Kidney (tissue), 14 donors: ENCODE results near the gene SLC27A1. TPM values are rescaled to one million over a fixed set of nuclear protein-coding genes. Genes with fewer than 3 reads are reported as not detected.

ENCODE experiments used
- DNase-seq, 5 donors: peaks; one replicate each; pipeline ENCODE4 v3.0.0-alpha.2; 2013 to 2020
- FAIRE-seq: peaks from 2 replicates; lab custom pipeline; 2012; peaks lifted over from hg19 to GRCh38; lab: Jason Lieb, UNC
- H3K27ac ChIP-seq, 2 donors: one replicate each; pipeline ENCODE4 v1.7.0; 2013; ENCODE audit warnings: low read depth in 2 of 2, low read length in 2 of 2, inconsistent platforms in 1 of 2
- H3K27me3 ChIP-seq: one replicate; pipeline ENCODE4 v1.7.1; 2013; ENCODE audit warnings: low read length, inconsistent platforms; ENCODE audit not compliant: control insufficient read depth, insufficient read depth
- H3K36me3 ChIP-seq, 3 donors: one replicate each; pipeline versions ENCODE4 v1.7.0 to v1.7.1; 2013; ENCODE audit warnings: low read length in 3 of 3, control low read depth in 1 of 3, inconsistent platforms in 1 of 3; ENCODE audit not compliant: insufficient read depth in 3 of 3, control insufficient read depth in 2 of 3
- H3K4me1 ChIP-seq, 3 donors: one replicate each; pipeline versions ENCODE4 v1.7.0 to v1.7.1; 2013; ENCODE audit warnings: low read length in 3 of 3, inconsistent platforms in 1 of 3, low read depth in 1 of 3; ENCODE audit not compliant: control insufficient read depth in 2 of 3, insufficient read depth in 2 of 3
- H3K4me3 ChIP-seq, 3 donors: one replicate each; pipeline versions ENCODE4 v1.7.0 to v1.8.1; 2013; ENCODE audit warnings: low read length in 3 of 3, control low read depth in 1 of 3, inconsistent platforms in 1 of 3
- H3K9ac ChIP-seq, 3 donors: one replicate each; pipeline versions ENCODE4 v1.7.0 to v1.7.1; 2013; ENCODE audit warnings: low read length in 3 of 3, control low read depth in 1 of 3, inconsistent platforms in 1 of 3
- H3K9me3 ChIP-seq, 3 donors: one replicate each; pipeline versions ENCODE4 v1.7.0 to v1.7.1; 2013; ENCODE audit warnings: low read length in 3 of 3, control low read depth in 1 of 3, inconsistent platforms in 1 of 3; ENCODE audit not compliant: control insufficient read depth in 2 of 3, insufficient read depth in 1 of 3
- intact Hi-C: fragments of 100-400 bp; cut with DNase I; formaldehyde crosslinking; loops from one replicate; pipeline ENCODE4 v1.11.1; 2022
- polyA plus RNA-seq: library from polyadenylated mRNA; stranded (reverse); fragments of 350-450 nt; fragmentation: Illumina TruSeq; extraction: RNeasy Lipid Tissue Mini Kit (QIAGEN cat#74804); gene quantifications from one replicate; pipeline ENCODE4 v1.2.3, GENCODE V29; 2014; ENCODE audit warnings: low read depth, low replicate concordance; ENCODE audit not compliant: insufficient read depth
- total RNA-seq: library from RNA; stranded (reverse); fragmentation: NEBNext Ultra II Directional; extraction: Animal tissue kit (Norgen Biotek cat#: 25700); gene quantifications from one replicate; pipeline ENCODE4 v1.2.1, GENCODE V29; 2021
- TF ChIP-seq, protein P1 (sequence below): IDR thresholded peaks from 3 replicates; pipeline ENCODE4 v1.5.1; 2012; ENCODE audit warnings: mild to moderate bottlenecking, moderate library complexity, borderline replicate concordance; ENCODE audit not compliant: insufficient read depth; ENCODE audit errors: extremely low read depth
- donor health status: control.
- donor health status: control.
- donor health status: control.
- donor health status: control.
- donor health status: control.
- donor health status: DM: yes; HTN: yes; CAD: no.
- donor health status: Normal renal cell carcinoma (clear cell type).

The SLC27A1 gene
- total and polyA plus RNA-seq, 2 donors from 2014 or later = 16.9 to 21.9 TPM

DNA sequence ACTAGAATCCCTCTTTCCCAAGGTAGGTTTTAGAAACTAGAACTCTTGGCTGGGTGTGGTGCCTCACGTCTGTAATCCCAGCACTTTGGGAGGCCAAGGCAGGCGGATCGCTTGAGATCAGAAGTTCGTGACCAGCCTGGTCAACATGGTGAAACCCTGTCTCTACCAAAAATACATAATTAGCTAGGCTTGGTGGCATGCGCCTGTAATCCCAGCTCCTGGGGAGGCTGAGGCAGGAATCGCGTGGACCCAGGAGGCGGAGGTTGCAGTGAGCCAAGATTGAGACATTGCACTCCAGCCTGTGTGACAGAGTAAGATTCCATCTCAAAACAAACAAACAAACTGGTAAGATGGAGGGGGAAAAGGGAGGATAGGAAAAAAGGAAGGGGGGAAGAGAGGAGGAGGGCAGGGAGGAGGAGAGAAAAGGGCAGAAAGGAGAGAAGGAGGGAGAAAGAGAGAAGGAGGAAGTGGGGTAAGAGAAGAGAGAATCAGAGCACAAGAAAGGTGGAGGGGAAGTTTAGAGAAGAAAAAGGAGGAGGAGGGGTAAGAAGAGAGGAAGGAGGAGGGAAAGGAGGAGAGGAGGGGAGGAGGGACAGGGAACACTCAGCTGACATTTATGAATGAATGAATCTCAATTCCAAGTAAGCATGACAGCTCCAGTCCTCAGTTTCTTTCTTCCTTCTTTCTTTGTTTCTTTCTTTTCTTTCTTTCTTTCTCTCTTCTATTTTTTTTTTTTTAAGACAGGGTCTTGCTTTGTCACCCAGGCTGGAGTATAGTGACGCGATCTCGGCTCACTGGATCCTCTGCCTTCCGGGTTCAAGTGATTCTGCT is 2.6 kb upstream of the SLC27A1 start:
- FAIRE-seq (no peak), DNase-seq (no peak)
- H3K27ac ChIP-seq = no peak overlapping the region
- TF ChIP-seq, protein P1, sequence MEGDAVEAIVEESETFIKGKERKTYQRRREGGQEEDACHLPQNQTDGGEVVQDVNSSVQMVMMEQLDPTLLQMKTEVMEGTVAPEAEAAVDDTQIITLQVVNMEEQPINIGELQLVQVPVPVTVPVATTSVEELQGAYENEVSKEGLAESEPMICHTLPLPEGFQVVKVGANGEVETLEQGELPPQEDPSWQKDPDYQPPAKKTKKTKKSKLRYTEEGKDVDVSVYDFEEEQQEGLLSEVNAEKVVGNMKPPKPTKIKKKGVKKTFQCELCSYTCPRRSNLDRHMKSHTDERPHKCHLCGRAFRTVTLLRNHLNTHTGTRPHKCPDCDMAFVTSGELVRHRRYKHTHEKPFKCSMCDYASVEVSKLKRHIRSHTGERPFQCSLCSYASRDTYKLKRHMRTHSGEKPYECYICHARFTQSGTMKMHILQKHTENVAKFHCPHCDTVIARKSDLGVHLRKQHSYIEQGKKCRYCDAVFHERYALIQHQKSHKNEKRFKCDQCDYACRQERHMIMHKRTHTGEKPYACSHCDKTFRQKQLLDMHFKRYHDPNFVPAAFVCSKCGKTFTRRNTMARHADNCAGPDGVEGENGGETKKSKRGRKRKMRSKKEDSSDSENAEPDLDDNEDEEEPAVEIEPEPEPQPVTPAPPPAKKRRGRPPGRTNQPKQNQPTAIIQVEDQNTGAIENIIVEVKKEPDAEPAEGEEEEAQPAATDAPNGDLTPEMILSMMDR = no peak
- H3K4me3 ChIP-seq = no peak overlapping the region
- intact Hi-C loops = loop anchor here (10.0 kb wide), 1 partner anchor 133 kb away; the partner anchor contains the start of genes ANO8 and GTPBP3
- H3K4me1 ChIP-seq = peaks cover 0 to 22% (median 4%) of the 10 kb centered on the region in 3 donors
- H3K9me3 ChIP-seq = no peaks in the 10 kb centered on the region
- H3K36me3 ChIP-seq = no peaks in the 10 kb centered on the region
- H3K9ac ChIP-seq = no peak overlapping the region
- H3K27me3 ChIP-seq = no peaks in the 10 kb centered on the region

- Histone ChIP-seq H3K9ac (peak overlapping the region in 2 of 3 donors; percentile 65 to 71), H3K27ac (peak overlapping the region; percentile 83 to 89), H3K27me3 (no peaks in the 10 kb centered on the region), H3K4me1 (peaks cover 0 to 22% (median 4%) of the 10 kb centered on the region in 3 donors), H3K36me3 (no peaks in the 10 kb centered on the region), H3K4me3 (peak overlapping the region; percentile 2 to 80 (median 69)), H3K9me3 (no peaks in the 10 kb centered on the region)
- FAIRE-seq (no peak), DNase-seq (peak in 1 of 5 donors; percentile 73)
- TF ChIP-seq, protein P1 = no peak
- intact Hi-C loops = loop anchor here (10.0 kb wide), 1 partner anchor 134 kb away; the partner anchor contains the start of genes ANO8 and GTPBP3
Observed at GRCh38 chr19:17468302-17469091, 1.8 kb upstream of the SLC27A1 start.

DNA sequence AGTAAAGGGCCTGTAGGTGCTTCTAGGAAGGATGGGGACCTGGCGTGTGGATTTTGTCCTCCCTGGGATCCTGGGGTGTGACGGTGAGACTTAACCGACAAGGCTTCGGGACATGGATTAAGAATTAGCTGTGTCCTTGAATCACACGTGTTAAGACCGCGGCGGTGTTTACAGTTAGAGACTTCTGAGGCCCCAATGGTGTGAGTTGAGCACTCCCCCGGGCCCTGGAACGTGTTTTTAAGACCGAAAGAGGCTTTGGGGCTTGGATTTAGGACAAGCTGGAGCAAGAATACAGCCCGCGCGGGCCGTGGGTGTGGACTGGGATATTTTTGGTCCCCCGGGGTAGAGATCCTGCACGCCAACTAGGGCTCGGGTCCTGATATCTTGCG is 1.2 kb upstream of the SLC27A1 start:
- DNase-seq = no peak
- H3K4me3 ChIP-seq = peak overlapping the region; percentile 69 to 93 (median 80)
- H3K9me3 ChIP-seq = no peaks in the 10 kb centered on the region
- no peak for FAIRE-seq
- H3K9ac ChIP-seq = peak overlapping the region in 2 of 3 donors; percentile 65 to 71
- no peaks in the 10 kb centered on the region for H3K36me3 ChIP-seq
- H3K27me3 ChIP-seq = no peaks in the 10 kb centered on the region
- intact Hi-C loops = loop anchor here (10.0 kb wide), 1 partner anchor 134 kb away; the partner anchor contains the start of genes ANO8 and GTPBP3
- TF ChIP-seq, protein P1 = no peak
- H3K27ac ChIP-seq = peak overlapping the region; percentile 83 to 89
- peaks cover 0 to 22% (median 4%) of the 10 kb centered on the region in 3 donors for H3K4me1 ChIP-seq
